Colon (tissue), 2 donors: ENCODE results near the gene LRP1B.

Experiments
- FAIRE-seq: peaks from 2 replicates; lab custom pipeline; 2012; peaks lifted over from hg19 to GRCh38; lab: Jason Lieb, UNC
- donor health status: control.
- donor health status: control.

The LRP1B gene

GRCh38 chr2:141947396-141948114 lies 183.3 kb downstream of the LRP1B start:
- FAIRE-seq, result no peak

- FAIRE-seq, result no peak
These were observed 184.8 kb downstream of the LRP1B start for GRCh38 chr2:141946016-141946415.

- FAIRE-seq, result no peak
These were observed 186.9 kb downstream of the LRP1B start for GRCh38 chr2:141943918-141944317.

- FAIRE-seq, result no peak
These were observed 188.6 kb downstream of the LRP1B start for GRCh38 chr2:141942006-141942789.

- no peak for FAIRE-seq
These were observed 189.6 kb downstream of the LRP1B start for GRCh38 chr2:141941210-141941714.

- FAIRE-seq, result no peak
These were observed 190.1 kb downstream of the LRP1B start for GRCh38 chr2:141940709-141941108.

- FAIRE-seq, result no peak
These were observed 197.6 kb downstream of the LRP1B start for GRCh38 chr2:141933226-141933625.

- no peak for FAIRE-seq
These were observed 198.6 kb downstream of the LRP1B start for GRCh38 chr2:141932261-141932660.

GRCh38 chr2:141931797-141932196 lies 199.0 kb downstream of the LRP1B start:
- FAIRE-seq, result no peak

- FAIRE-seq, result no peak
These were observed 200.0 kb downstream of the LRP1B start for GRCh38 chr2:141930803-141931202.

GRCh38 chr2:141929331-141930252 lies 201.2 kb downstream of the LRP1B start:
- no peak for FAIRE-seq

GRCh38 chr2:141928476-141928875 lies 202.3 kb downstream of the LRP1B start:
- no peak for FAIRE-seq

- no peak for FAIRE-seq
These were observed 203.3 kb downstream of the LRP1B start for GRCh38 chr2:141927536-141927935.

- FAIRE-seq, result no peak
These were observed 205.3 kb downstream of the LRP1B start for GRCh38 chr2:141925511-141925910.

- FAIRE-seq, result no peak
These were observed 207.2 kb downstream of the LRP1B start for GRCh38 chr2:141923657-141924056.

- no peak for FAIRE-seq
These were observed 219.2 kb downstream of the LRP1B start for GRCh38 chr2:141911485-141912066.

GRCh38 chr2:141906678-141907077 lies 224.1 kb downstream of the LRP1B start:
- no peak for FAIRE-seq

GRCh38 chr2:141900826-141901225 lies 230.0 kb downstream of the LRP1B start:
- no peak for FAIRE-seq

- FAIRE-seq, result no peak
These were observed 231.1 kb downstream of the LRP1B start for GRCh38 chr2:141899740-141900139.

- FAIRE-seq, result no peak
These were observed 241.0 kb downstream of the LRP1B start for GRCh38 chr2:141889788-141890187.

- no peak for FAIRE-seq
These were observed 241.7 kb downstream of the LRP1B start for GRCh38 chr2:141888987-141889555.

- no peak for FAIRE-seq
These were observed 243.5 kb downstream of the LRP1B start for GRCh38 chr2:141887363-141887762.
